NCI-H1417 treated with DMSO at 0.1 percent for 48 hours (cell line): Measurements from ENCODE around the gene SLC16A5.

Experiments
- DNase-seq: peaks from one replicate; lab custom pipeline; 2025; lab: John Stamatoyannopoulos, UW

SLC16A5 gene

DNA sequence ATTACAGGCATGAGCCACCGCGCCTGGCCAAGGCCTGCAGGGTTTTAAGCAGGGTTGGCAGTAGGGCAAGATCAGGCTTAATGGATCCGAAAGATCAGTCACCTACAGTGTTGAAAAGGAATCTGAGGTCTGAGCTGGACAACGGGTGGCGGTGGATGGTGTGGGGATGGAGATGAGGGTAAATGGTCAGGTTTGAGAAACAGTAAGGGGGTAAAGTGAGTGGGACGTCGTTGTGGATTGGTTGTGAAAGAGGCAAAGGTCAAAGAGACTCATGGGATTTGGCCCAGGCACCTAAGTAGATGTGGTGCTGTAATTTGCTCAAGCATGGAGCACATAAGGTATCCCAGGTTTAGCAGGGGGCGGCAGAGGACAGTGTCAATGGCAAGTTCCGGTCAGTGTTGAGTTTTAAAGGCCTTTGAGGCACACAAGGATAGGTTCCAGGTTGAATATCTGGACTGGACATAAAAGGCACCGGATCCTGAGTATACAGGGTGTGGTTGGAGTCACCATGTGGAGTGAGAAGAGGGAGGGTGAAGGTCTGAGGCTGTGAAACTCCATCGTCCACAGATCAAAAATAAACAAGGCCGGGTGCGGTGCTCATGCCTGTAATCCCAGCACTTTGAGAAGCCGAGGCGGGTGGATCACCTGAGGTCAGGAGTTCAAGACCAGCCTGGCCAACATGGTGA lies 1.1 kb upstream of the SLC16A5 start:
- DNase-seq: no peak

DNA sequence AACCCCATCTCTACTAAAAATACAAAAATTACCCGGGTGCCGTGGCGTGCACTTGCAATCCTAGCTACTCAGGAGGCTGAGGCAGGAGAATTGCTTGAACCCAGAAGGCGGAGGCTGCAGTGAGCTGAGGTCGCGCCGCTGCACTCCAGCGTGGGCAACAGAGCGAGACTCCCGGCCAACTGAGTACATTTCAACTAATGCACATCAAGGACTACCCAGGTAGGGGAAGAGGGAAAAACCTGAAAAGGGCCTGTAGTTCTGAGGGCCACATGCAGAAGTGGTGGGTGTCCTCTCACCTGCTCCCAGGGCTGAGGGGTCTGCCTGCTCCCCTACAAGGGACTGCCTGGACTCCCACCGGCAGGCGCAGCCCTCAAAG lies 584 bp upstream of the SLC16A5 start:
- no peak for DNase-seq

DNA sequence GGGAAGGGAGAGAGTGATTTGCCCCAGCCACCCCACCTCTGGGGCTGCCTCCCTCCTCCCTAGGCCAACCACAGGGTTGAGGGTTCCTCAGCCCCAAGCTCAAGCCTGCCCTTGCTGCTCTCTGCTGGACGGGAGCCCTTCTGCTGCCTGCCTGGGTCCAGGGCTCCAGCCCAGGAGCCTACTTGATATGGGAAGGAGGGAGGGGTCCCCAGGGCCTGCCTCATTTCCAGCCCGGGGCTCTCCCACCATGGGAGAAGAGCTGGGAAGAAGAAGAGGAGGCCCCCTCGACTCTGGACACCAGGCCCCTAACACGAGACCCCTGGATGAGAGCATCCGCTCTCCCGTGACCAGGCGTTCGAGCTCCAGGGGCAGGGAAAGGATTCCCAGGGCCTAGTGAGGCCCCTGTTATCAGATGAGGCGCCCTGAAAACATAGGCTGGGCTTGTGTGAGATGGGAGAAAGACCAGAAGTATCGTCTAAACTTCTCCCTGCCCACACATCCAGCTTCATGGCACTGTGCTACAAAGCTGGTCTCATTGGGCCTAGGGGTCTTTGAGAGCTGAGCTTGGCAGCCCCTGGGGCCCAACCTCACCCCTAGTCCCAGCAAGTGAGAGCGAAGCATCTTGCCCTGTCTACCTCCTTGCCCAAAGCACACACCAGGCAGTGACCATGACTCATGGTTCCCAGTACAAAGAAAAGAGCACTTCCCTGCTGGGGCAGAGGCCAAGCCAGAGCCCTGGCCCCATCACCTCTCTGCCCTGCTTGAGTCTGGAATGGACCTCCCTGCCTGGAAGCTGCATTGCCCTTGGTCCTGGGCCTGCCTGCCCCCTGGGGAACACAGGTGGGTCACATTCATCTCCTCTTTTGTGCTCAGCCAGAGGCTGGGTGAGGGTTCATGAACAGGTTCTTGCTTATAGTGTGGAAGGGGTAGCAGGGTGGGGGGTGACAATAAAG lies 987 bp downstream of the SLC16A5 start:
- DNase-seq: no peak

DNA sequence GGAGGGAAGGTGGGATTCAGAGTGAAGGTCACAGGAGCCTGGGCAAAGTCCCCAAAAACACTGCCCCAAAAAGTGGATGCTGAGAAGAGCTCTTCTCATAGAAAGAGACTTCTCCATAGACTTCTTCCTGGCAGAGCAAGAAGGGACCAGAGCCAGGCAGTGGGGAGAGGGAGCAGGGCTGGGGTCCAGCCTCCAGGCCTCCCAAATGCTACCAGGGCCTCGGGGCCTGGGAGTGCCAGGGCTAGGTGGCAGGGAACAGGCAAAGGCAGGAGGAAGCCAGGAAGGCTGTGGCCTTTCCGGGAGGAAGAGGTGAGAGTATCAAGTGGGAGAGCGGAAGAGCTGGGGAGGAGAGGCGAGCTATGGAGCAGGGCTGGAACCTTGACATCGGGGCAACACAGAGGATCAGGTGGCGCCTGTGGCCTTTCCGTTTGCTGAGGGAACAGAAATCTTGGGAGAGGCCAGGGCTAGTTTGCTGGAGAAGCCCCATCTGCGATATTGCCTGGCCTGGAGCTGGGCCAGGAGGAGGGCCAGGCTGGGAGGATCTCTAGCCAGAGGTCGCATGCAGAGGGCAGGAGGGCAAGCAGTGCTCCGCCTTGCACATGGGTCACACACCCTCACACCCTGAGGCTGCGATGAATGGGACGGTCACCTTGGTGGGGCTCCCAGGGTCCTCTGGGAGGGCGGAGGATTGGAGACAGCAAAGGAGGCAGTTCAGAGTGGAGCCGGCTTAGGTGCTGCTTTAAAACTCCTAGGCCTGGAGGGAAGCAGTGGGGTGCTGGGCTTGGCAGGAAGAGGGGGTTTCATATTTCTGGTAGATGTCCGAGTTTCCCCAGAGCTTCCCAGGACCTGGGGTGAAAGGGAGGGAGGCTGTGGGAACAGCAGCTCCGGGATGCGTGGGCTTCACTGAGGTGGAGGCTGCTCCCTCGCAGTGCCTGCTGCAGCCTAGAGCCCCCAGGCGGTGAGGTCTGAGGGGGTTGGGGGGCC lies 3.4 kb downstream of the SLC16A5 start:
- DNase-seq: no peak

DNA sequence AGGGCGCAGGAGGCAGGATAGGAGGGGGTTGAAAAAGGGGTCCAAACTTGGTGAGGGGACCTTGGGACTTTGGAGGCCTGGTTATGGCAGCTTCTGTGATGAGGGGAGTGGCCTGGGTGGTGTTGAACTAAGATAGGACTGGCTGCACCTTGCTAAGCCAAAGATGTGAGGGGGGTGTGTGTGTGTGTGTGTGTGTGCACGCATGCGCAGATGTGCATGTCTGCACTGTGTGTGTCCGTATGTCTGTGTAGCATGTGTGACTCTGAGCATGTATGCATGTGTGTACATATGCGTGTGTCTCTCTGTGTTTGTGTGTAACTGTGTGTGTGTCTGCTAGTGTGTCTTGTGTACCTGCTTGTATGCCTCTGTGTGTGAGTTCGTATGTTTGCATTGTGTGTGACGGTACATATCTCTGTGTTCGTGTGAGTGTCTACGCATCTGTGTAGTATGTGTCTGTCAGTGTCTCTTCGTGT lies 4.1 kb downstream of the SLC16A5 start:
- DNase-seq: no peak

DNA sequence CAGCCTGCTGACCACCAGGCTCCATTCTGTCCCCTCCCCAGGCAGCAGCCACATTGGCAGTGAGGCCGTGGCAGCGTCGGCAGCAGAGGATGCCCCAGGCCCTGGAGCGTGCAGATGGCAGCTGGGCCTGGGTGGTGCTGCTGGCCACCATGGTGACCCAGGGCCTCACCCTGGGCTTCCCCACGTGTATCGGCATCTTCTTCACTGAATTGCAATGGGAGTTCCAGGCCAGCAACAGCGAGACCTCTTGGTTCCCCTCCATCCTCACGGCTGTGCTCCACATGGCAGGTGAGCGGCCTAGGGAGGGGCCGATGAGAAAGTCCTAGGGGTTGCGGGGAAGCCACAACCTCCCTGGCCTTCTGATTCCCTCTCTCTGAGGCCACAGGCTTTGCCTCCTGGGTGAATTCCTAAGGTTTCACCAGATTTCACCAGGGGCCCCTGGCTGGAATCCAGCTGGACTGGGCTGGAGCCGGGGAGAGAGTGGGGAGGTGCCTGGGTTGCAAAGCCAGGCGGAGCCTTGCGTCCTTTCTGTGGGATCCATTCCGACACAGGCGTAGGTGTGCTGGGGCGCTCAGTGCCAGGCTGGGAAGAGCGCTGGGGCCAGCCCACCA lies 5.9 kb downstream of the SLC16A5 start:
- DNase-seq: no peak

DNA sequence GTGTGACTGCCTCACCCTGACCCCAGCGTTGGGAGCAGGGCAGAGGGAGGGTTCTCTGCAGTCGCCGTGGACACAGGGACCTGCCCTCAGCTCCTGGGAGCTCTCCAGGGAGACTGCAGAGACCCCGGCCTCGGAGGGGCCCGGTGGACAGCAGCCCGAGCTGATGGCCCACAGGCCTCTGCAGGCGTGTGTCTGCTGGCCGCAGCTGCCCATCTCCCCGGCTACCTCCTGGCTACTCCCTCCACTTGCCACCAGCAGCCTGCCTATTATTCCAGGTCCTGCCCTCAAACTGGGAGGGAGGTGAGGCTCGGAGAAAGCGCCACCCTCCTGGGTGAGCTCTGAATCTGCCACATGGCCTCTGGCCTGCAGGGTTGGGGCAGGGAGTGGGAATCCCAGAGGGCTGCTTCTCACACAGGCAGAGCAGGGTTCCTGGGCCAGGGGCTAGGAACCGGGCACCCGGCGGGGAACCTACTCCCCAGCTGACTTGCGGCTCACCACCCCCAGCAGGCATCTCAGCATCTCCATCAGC lies 7.2 kb downstream of the SLC16A5 start:
- DNase-seq: no peak

DNA sequence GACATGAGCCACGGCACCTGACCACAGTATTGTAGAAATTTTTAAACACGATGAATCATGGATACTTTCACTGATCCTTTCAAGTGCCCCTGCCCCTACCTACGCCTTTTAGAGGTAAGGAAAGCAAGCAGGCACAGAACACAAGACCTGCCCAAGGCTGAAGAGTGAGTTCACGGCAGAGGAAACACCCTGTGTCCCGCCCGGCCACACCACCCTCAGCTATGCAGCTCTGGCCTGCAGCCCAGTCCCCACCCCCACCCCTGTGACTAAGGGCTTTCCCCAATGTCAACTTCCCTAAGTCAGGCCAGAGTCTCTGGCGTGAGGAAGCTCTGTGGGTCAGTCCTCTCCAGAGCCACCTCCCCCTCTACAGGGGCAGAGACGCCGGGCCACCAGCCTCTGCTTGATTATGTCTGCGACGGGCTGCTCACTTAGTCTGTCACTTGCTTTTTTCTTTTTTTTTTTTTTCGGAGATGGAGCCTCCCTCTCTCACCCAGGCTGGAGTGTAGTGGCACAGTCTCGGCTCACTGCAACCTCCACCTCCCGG lies 8.4 kb downstream of the SLC16A5 start:
- DNase-seq: no peak

DNA sequence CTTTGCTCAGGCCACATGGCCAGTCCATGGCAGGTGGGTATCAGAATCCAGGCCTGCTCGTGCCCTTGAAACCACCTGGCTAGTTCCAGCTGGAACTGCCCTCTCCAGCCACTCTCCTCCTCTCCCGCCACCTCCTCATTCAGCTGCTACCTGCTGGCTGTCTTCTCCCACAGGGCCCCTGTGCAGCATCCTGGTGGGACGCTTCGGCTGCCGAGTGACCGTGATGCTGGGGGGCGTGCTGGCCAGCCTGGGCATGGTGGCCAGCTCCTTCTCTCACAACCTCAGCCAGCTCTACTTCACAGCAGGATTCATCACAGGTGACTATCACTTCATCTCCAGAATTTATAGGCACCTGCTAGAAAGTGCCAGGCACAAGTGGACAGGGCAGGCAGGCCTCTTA lies 10.1 kb downstream of the SLC16A5 start:
- no peak for DNase-seq

DNA sequence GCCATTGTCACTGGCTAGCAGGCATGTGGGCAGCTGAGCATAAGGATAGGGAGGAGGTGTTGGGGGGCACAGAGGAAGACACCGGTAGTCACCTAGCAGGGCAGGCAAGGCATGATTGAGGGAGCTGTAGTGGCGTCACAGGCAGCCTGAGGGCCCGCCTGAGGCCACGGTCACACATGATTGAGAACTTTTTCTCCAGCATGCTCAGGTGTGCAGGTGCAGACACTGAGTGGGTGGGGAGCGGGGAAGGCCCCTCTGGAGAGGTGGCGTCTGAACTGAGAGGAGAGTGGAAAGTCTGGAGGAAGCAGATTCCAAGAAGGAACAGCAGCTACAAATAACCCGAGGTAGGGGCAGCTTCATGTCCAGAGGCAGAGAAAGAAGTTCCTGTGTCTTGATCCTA lies 11.1 kb downstream of the SLC16A5 start:
- no peak for DNase-seq

DNA sequence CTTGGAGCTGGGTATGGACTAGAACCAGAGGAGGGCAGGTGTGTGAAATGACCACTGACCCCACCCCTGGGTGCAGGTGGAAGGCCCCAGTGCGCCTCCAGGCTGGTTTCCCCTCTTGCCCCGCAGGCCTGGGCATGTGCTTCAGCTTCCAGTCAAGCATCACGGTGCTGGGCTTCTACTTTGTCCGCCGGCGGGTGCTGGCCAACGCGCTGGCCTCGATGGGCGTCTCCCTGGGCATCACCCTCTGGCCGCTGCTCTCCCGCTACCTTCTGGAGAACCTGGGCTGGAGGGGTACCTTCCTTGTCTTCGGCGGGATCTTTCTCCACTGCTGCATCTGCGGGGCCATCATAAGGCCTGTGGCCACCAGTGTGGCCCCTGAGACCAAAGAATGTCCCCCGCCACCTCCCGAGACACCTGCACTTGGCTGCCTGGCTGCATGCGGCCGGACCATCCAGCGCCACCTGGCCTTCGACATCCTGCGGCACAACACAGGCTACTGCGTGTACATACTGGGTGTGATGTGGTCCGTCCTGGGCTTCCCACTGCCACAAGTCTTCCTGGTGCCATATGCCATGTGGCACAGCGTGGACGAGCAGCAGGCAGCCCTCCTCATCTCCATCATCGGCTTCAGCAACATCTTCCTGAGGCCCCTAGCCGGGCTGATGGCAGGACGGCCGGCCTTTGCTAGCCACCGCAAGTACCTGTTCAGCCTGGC lies 12.3 kb downstream of the SLC16A5 start:
- no peak for DNase-seq

DNA sequence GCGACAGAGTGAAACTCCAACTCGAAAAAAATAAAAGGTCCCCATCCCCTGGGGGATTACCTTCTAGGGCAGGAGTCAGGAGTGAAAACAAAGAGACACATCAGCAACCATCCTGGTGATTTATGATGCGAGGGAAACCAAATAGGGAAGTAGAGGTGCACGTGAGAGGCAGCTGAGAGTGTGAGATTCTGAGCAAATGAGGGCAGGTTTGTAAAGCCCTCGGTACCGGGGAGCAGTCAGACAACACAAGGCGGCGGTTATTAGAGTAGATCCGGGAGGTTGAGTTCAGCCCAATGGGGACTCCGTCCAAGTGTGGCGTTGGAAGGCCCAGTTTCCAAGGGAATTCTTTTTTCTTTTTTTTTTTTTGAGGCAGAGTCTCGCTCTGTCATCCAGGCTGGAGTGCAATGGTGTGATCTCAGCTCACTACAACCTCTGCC lies 14.6 kb downstream of the SLC16A5 start:
- DNase-seq: peak; percentile 34

DNA sequence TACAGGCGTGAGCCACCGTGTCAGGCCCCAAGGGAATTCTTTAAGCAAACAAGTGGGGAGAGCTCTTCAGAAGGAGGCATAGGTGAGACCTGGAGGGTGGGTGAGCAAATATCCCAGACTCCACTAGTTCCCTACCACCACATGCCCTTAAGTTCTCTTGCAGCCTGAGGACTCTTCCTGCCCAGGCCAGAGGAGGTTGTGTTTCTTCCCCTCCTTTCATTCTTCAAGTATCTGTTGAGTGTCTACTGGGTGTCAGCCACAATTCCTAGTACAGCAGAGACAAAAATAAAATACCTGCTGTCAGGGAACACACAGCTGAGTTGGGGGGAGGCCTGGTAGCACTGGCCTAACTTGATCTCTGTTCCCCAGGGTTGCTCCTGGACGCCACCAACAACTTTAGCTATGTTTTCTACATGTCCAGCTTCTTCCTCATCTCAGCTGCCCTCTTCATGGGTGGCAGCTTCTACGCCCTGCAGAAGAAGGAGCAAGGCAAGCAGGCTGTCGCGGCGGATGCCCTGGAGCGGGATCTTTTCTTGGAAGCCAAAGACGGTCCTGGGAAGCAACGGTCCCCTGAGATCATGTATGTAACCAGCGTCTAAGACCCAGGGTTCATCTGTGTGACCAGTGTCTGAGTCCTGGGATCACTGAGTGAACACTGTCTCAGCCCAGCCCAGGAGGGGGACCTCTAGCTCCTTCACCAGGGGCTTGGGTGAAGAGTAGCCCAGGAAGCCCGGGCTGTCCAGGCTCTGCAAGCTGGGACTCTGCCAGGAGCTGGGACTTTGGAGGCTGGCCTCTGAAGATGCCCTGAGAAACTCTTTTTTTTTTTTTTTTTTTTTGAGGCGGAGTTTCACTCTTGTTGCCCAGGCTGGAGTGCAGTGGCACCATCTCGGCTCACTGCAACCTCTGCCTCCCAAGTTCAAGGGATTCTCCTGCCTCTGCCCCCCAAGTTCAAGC lies 16.1 kb downstream of the SLC16A5 start:
- no peak for DNase-seq

DNA sequence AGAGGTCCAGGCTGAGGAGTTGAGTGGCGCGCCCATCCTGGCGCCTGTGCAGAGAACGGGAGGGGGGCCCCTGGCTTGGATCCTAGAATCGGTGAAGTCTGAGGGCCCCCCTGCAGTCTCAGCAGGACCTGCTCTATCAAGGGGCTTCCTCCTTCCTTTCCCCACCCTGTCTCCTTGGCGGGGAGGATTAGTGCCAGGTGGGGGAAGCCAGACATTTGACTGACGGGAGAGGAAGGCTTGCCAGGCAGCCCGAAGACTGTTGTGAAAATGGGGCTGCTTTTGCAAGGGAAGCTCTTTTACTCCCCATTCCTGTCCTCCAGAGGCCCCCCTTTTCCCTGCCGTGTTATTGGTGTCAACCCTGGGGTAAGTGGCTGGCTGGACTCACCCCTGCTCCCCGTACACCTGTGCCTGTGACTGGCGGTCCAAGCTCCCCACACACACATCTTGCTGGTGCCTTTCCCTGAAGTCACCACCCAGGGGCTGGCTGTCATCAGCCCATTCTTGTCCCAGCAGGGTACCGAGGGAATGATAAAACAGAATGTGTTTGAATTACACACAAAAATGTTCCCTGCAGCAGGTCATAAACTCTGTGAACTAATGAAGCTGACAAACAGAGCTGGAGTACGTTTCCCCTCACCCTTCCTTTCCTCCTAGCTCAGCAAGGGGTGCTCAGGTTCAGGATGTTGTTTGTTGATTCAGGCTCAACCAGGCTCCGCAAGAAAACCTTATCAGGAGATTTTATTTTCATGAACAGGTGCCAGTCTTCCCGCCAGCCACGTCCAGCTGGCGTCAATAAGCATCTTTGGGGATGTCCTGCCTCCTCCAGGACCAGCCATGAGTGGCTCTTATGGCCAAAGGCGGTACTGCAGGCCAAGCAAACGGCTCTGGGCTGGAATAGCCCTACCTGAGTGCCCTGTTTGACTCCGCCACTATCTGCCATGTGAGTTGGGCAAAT lies 17.6 kb downstream of the SLC16A5 start:
- peak; percentile 88 for DNase-seq

DNA sequence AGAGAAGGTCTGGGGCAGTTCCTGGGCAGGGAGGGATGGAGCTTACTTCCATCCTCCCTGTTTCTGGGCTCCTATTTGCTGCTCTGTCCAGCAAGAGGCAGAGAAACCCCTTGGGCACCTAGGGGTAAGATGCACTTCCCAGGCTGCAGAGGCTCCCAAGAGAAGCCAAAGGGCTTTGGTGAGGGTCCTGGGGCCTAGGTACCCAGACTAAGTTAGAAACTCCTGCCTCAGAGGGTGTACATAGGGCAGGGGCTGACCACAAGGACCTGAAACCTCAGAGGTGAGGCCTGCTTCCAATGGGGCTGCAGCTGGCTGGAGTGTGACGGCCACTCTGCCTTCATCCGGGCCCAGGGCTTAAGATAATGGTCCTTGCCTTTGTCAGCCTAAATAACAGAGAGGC lies 20.4 kb downstream of the SLC16A5 start:
- DNase-seq: no peak

DNA sequence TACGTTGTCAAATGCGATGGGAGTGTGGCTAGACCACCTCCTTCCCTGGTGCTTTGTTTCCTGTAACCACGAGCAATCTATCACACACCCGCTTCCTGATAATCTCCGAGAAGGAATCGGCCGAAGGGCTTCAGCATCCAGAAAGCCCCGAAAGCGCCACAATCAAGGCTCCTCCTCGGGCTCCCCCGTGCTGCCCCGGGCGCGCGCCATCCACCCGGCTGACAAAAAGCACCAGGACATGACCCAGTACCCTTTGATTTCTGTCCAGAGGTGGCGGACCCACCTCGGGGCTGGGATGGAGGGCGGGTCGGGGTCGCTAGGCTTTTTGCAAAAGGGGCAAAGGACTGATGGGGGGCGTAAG lies 21.3 kb downstream of the SLC16A5 start:
- DNase-seq: no peak

DNA sequence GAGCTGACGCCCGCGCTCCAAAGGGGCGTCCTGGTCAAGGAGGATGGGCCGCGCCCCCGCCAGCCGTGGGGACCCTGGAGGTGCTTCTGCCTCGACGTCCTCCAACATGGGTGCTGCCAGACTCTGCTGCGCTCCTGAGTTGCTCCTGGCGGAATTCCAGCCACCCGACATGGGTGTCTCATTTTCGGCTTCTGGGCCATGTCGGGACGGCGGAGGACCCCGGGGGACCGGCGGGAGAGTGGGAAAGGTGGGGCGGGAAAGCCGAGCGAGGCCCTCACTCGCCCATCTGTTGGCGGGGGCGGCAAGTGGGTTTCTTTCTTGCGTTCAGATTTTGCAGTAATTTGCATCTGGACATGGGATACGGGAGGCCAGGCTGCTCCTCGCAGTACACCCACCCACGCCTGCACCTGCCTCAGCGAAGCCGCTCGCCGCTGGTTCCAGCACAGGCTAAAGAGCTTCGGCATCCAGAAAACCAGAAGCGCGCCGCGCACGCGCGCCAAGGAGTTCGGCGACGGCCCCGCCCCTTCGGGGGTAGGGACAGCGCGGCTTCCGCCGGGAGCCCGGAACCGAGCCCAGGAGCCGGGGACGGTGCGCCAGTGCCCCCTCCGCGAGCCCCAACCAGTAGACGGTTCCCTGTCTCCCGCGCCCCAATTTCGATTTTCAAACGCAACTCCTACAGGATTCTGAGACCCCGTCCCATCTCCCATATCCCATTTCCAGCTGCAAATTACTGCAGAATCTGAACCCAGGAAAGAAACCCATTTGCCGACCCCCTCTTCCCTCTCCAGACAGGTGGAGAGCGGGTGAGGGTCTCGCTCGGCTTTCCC lies 21.9 kb downstream of the SLC16A5 start, which contains the start of gene ARMC7:
ARMC7 (plus strand) TSS at position 563 of the 827 bp plus-strand sequence. CDS start 320 bp downstream, outside the sequence.
- peak; percentile 59 for DNase-seq
